ENCODE measurements around the gene GIGYF1. TPM values are rescaled to one million over a fixed set of nuclear protein-coding genes. Genes with fewer than 3 reads are reported as not detected.

Gene GIGYF1
- total and polyA plus RNA-seq, 2 experiments from 2014 or later: 14.0 to 53.2 TPM

- peak; percentile 50 to 80 for DNase-seq (ENCODE audit: low read depth in 1 of 2, low spot score in 1 of 2)
- no peaks in the 10 kb centered on the region for H3K36me3 ChIP-seq
- no peak for TF ChIP-seq CTCF (IDR thresholded peaks at IDR 0.05; ENCODE audit: low read depth, low read length)
- no peak within 1 kb of the TSS for H3K27ac ChIP-seq
- H3K27me3 ChIP-seq: peaks cover 34% of the 10 kb centered on the region
- H3K4me1 ChIP-seq (ENCODE audit: low read depth): no peaks in the 10 kb centered on the region
- no peaks in the 10 kb centered on the region for H3K9me3 ChIP-seq (ENCODE audit: low read depth)
- H3K4me3 ChIP-seq: no peak within 1 kb of the TSS
Observed at GRCh38 chr7:100655908-100656674, 38.0 kb downstream of the GIGYF1 start, which contains the start of gene ACTL6B. TSS of gene ACTL6B (minus strand) at chr7:100656448. CDS start at chr7:100656354, 94 bp downstream.

GRCh38 chr7:100654908-100655831 lies 38.9 kb downstream of the GIGYF1 start:
- DNase-seq (ENCODE audit: low read depth in 1 of 2, low spot score in 1 of 2): no peak

GRCh38 chr7:100649826-100650565 lies 44.1 kb downstream of the GIGYF1 start:
- peak in 1 of 2 donors; percentile 18 for DNase-seq (ENCODE audit: low read depth in 1 of 2, low spot score in 1 of 2)
- Histone ChIP-seq H3K4me3 (no peak overlapping the region), H3K27ac (no peak overlapping the region), H3K36me3 (no peaks in the 10 kb centered on the region), H3K27me3 (peaks cover 15% of the 10 kb centered on the region), H3K4me1 (ENCODE audit: low read depth) (no peaks in the 10 kb centered on the region), H3K9me3 (ENCODE audit: low read depth) (no peaks in the 10 kb centered on the region)
- no peak for TF ChIP-seq CTCF (IDR thresholded peaks at IDR 0.05; ENCODE audit: low read depth, low read length)

More at GRCh38 chr7:100654908-100655831, 38.9 kb downstream of the GIGYF1 start:
- Histone ChIP-seq H3K36me3 (no peaks in the 10 kb centered on the region), H3K4me3 (no peak overlapping the region), H3K4me1 (ENCODE audit: low read depth) (no peaks in the 10 kb centered on the region), H3K27ac (no peak overlapping the region), H3K9me3 (ENCODE audit: low read depth) (no peaks in the 10 kb centered on the region), H3K27me3 (peaks cover 34% of the 10 kb centered on the region)
- no peak for TF ChIP-seq CTCF (IDR thresholded peaks at IDR 0.05; ENCODE audit: low read depth, low read length)

GRCh38 chr7:100642534-100642907 lies 51.5 kb downstream of the GIGYF1 start:
- Histone ChIP-seq H3K27me3 (no peaks in the 10 kb centered on the region), H3K4me3 (no peak overlapping the region), H3K36me3 (no peaks in the 10 kb centered on the region), H3K4me1 (ENCODE audit: low read depth) (peaks cover 6% of the 10 kb centered on the region), H3K27ac (no peak overlapping the region), H3K9me3 (ENCODE audit: low read depth) (no peaks in the 10 kb centered on the region)
- DNase-seq (ENCODE audit: low read depth in 1 of 2, low spot score in 1 of 2): no peak
- no peak for TF ChIP-seq CTCF (IDR thresholded peaks at IDR 0.05; ENCODE audit: low read depth, low read length)

GRCh38 chr7:100641860-100642533 lies 52.1 kb downstream of the GIGYF1 start:
- DNase-seq (ENCODE audit: low read depth in 1 of 2, low spot score in 1 of 2): no peak
- H3K4me3 ChIP-seq: no peak overlapping the region
- peaks cover 6% of the 10 kb centered on the region for H3K4me1 ChIP-seq (ENCODE audit: low read depth)
- no peak overlapping the region for H3K27ac ChIP-seq
- H3K9me3 ChIP-seq (ENCODE audit: low read depth): no peaks in the 10 kb centered on the region
- no peaks in the 10 kb centered on the region for H3K36me3 ChIP-seq
- no peak for TF ChIP-seq CTCF (IDR thresholded peaks at IDR 0.05; ENCODE audit: low read depth, low read length)
- H3K27me3 ChIP-seq: no peaks in the 10 kb centered on the region
